Right atrium auricular region (tissue), 2 donors: ENCODE data around the gene NKTR. TPM values are rescaled to one million over a fixed set of nuclear protein-coding genes. Genes with fewer than 3 reads are reported as not detected.

ENCODE experiments used
- DNase-seq: peaks from one replicate; pipeline ENCODE4 v3.0.0-alpha.2; 2019; ENCODE audit warnings: low spot score
- H3K27ac ChIP-seq, 2 donors: fragments of 200-600 bp; sonication (generic); 1 replicate in 1 of 2; 2 replicates in 1 of 2; pipeline ENCODE4 v1.5.1; 2016 to 2019
- H3K27me3 ChIP-seq, 2 donors: fragments of 200-600 bp; sonication (generic); one replicate each; pipeline versions ENCODE4 v1.5.1 to v1.6.0; 2017 to 2019
- H3K36me3 ChIP-seq: fragments of 200-600 bp; sonication (generic); one replicate; pipeline ENCODE4 v1.5.1; 2016
- H3K4me1 ChIP-seq, 2 donors: fragments of 200-600 bp; sonication (generic); one replicate each; pipeline versions ENCODE4 v1.5.1 to v1.6.0; 2017 to 2019
- H3K4me3 ChIP-seq, 2 donors: fragments of 200-600 bp; sonication (generic); 1 replicate in 1 of 2; 2 replicates in 1 of 2; pipeline ENCODE4 v1.5.1; 2017 to 2019; ENCODE audit warnings: mild to moderate bottlenecking in 1 of 2, moderate library complexity in 1 of 2
- H3K9me3 ChIP-seq, 2 donors: fragments of 200-600 bp; sonication (generic); one replicate each; pipeline ENCODE4 v1.5.1; 2019
- total RNA-seq, 2 donors: library from RNA; depleted of rRNA; stranded (reverse); fragments of >200 nt; gene quantifications; one replicate each; pipeline ENCODE4 v1.1.0, GENCODE V29; 2016
- TF ChIP-seq, protein P1 (sequence below), 2 donors: fragments of 200-600 bp; sonication (generic); IDR thresholded peaks; one replicate each; pipeline ENCODE4 v1.5.1; 2019; ENCODE audit warnings: antibody characterized with exemption in 2 of 2

NKTR gene
- total RNA-seq, 2 donors from 2014 or later: 14.1 to 20.4 TPM

DNA sequence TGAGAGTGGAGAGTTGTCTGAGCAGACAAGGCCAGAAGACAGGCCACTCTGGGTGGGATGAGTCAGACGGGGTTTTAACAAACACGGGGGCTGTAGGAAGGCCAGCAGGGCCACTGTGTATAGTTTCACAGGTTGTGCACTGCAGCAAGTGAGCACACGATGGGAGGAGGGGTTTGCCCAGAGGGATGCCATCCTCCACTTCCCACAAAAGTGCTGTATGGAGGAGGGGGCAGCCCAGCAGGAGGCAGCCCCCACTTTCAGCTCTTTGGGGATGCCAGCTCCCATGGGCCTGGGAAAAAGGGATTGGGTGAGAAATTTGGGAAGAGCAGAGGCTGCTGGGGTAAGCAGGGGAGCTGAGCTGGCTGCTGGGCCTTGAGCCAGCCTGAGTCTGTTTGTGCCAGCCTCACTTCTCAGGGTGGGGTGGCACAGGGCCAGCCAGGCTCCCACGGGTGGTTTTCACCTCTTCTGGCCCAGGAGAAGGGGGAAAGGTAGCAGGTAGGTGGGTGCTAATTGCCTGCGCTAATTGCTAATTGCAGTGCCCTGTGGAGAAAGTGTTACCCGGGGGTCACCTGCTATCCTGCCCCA, 59.7 kb downstream of the NKTR start:
- Histone ChIP-seq H3K4me1 (peaks cover 0 to 56% of the 10 kb centered on the region in 2 donors), H3K27ac (peak overlapping the region; percentile 95 to 99), H3K36me3 (peaks cover 25% of the 10 kb centered on the region), H3K4me3 (no peak overlapping the region), H3K27me3 (no peaks in the 10 kb centered on the region), H3K9me3 (no peaks in the 10 kb centered on the region)
- DNase-seq: no peak
- TF ChIP-seq, protein P1, sequence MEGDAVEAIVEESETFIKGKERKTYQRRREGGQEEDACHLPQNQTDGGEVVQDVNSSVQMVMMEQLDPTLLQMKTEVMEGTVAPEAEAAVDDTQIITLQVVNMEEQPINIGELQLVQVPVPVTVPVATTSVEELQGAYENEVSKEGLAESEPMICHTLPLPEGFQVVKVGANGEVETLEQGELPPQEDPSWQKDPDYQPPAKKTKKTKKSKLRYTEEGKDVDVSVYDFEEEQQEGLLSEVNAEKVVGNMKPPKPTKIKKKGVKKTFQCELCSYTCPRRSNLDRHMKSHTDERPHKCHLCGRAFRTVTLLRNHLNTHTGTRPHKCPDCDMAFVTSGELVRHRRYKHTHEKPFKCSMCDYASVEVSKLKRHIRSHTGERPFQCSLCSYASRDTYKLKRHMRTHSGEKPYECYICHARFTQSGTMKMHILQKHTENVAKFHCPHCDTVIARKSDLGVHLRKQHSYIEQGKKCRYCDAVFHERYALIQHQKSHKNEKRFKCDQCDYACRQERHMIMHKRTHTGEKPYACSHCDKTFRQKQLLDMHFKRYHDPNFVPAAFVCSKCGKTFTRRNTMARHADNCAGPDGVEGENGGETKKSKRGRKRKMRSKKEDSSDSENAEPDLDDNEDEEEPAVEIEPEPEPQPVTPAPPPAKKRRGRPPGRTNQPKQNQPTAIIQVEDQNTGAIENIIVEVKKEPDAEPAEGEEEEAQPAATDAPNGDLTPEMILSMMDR (IDR thresholded peaks at IDR 0.05): no peak

DNA sequence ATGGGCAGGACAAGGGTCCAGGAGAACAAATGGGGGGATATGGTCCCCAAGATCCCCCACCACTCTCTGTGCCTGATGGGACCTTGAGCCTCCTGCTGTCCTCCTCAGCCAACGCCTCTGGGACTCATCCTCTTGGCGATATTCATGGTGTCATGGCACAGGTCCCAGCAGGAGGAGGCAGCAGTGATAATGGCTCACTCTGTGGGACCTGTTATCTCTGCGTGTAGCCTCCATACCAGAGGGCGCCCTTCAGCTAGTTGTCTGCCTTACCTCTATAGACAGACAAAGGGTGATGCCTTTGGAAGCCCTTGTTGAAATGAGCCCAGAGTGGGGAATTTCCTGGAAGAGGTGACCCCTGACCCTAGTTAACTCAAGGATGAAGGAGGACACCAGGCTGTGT, 60.4 kb downstream of the NKTR start:
- Histone ChIP-seq H3K4me3 (no peak overlapping the region), H3K36me3 (peaks cover 25% of the 10 kb centered on the region), H3K27ac (peak overlapping the region; percentile 95 to 99), H3K4me1 (peaks cover 0 to 55% of the 10 kb centered on the region in 2 donors), H3K27me3 (no peaks in the 10 kb centered on the region), H3K9me3 (no peaks in the 10 kb centered on the region)
- no peak for DNase-seq
- TF ChIP-seq, protein P1 (IDR thresholded peaks at IDR 0.05): peak in 1 of 2 donors; percentile 41

DNA sequence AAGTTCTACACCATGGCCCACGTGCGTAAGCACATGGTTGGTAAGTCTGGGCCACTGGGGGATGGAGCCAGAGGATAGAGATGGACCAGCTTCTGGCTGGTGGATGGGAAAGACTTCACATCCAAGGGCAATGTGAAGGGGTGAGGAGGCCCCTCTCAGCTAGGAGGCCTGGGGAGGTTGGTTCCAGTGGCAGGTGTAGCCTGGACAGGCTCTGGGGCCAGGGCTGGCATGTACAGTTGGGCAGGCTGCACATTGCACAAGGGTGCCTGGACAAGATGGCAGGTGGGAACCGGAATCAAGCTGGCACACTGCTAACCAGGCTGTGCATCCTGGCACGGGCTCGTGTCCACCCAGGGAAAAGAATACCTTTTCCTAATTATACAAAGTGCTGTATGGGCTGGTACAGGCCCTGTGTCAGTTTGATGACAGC, 61.1 kb downstream of the NKTR start:
- no peak for DNase-seq
- H3K4me1 ChIP-seq: peaks cover 0 to 55% of the 10 kb centered on the region in 2 donors
- TF ChIP-seq, protein P1 (IDR thresholded peaks at IDR 0.05): no peak

DNA sequence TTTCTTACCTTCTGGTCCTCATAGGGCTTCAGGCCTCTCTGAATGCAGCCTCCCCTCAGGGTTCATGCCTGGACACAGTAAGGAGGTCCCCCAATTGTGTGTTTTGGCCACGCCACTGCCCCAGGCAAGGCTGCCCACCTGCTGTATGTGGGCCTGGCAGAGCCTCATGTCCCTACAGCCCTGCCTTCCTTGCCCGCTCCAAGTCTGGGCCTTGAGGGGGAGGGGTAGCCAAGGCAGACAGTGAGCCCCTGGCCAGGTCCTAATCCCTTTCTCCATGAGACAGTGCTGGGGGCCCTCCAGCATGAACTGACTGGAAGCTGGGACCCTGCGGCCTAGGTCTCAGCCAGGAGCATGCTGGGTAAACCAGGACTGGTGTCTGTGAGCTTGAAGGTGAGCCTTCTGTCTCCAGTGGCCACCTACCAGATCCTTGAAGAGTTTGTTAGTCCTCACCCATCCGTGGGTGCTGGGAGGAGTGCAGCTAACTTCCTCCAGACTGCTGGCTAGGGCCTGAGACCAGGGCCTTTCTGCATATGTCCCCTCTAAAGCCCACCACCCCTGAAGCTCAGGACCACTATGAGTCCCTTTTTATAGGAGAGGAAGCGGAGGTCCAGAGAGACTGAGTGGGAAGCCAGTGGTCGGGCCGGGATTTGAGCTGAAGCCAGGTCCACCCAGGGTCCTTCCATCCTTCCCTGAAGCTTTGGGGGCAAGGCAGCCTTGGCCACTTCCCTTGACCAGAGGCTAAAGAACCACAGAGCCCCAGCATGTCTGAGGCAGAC, 61.7 kb downstream of the NKTR start:
- DNase-seq: no peak
- Histone ChIP-seq H3K9me3 (no peaks in the 10 kb centered on the region), H3K4me1 (peaks cover 0 to 55% of the 10 kb centered on the region in 2 donors), H3K4me3 (no peak overlapping the region), H3K27me3 (no peaks in the 10 kb centered on the region), H3K27ac (peak overlapping the region; percentile 95 to 99), H3K36me3 (peaks cover 25% of the 10 kb centered on the region)
- TF ChIP-seq, protein P1 (IDR thresholded peaks at IDR 0.05): no peak

More for the DNA sequence above, 61.1 kb downstream of the NKTR start:
- Histone ChIP-seq H3K4me3 (no peak overlapping the region), H3K27ac (peak overlapping the region; percentile 95 to 99), H3K36me3 (peaks cover 25% of the 10 kb centered on the region), H3K27me3 (no peaks in the 10 kb centered on the region), H3K9me3 (no peaks in the 10 kb centered on the region)

DNA sequence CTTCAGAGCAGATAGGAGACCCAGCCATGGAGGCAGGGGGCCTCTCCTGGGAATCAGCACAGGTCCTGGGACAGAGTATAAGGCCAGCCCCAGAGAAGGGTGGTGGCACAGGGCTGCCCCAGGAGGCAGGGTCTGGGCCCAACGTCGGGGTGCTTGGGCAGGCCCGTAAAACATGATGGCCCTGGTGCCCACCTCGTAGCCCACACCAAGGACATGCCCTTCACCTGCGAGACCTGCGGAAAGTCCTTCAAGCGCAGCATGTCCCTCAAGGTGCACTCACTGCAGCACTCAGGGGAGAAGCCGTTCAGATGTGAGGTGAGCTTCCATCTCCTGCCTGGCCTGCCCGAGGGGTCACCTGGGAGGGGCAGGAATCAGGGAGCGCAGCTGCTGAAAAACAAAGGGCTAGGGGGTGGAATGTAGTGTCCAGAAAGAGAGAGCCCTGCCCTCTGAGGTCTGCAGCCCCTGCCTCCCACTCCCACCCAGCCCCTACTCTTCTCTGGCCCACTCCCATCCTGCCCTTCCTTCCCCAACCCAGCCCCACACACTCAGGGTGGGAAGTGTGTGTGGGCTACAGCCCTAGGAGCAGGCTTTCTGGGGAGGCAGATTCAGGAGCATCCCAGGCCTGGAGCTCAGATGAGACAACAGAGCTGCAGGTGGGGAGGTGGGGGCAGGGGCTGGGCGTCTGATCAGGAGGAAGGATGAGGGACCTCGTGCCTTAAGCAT, 62.5 kb downstream of the NKTR start:
- no peak for DNase-seq
- TF ChIP-seq, protein P1 (IDR thresholded peaks at IDR 0.05): no peak
- H3K9me3 ChIP-seq: no peaks in the 10 kb centered on the region
- peaks cover 0 to 55% of the 10 kb centered on the region in 2 donors for H3K4me1 ChIP-seq
- H3K4me3 ChIP-seq: no peak overlapping the region
- peaks cover 21% of the 10 kb centered on the region for H3K36me3 ChIP-seq
- H3K27me3 ChIP-seq: no peaks in the 10 kb centered on the region
- peak overlapping the region in 1 of 2 donors; percentile 95 for H3K27ac ChIP-seq
